Neutrophil (primary cell): Measurements from ENCODE around the gene PPM1F.

ENCODE experiments used
- H3K27ac ChIP-seq: fragments of 200-600 bp; sonication (generic); 2 replicates; pipeline ENCODE4 v1.5.1; 2016; ENCODE audit warnings: mild to moderate bottlenecking, moderate library complexity
- H3K27me3 ChIP-seq: fragments of 200-600 bp; sonication (generic); 2 replicates; pipeline ENCODE4 v1.6.0; 2016; ENCODE audit warnings: mild to moderate bottlenecking
- H3K36me3 ChIP-seq: fragments of 200-600 bp; sonication (generic); 2 replicates; pipeline ENCODE4 v1.5.1; 2017
- H3K4me1 ChIP-seq, 2 experiments: fragments of 200-600 bp in 1 of 2; sonication (generic) in 1 of 2; 1 replicate in 1 of 2; 2 replicates in 1 of 2; pipeline versions ENCODE4 v1.5.1 to v1.6.1; 2013 to 2016; ENCODE audit warnings: low read depth in 1 of 2, low read length in 1 of 2, mild to moderate bottlenecking in 1 of 2, moderate library complexity in 1 of 2; ENCODE audit not compliant: control insufficient read depth in 1 of 2, insufficient read depth in 1 of 2
- H3K4me3 ChIP-seq, 2 experiments: fragments of 200-600 bp in 1 of 2; sonication (generic) in 1 of 2; 1 replicate in 1 of 2; 2 replicates in 1 of 2; pipeline ENCODE4 v1.5.1; 2013 to 2016; ENCODE audit warnings: low read depth in 1 of 2, low read length in 1 of 2, mild to moderate bottlenecking in 1 of 2, moderate library complexity in 1 of 2
- H3K9me3 ChIP-seq: fragments of 200-600 bp; sonication (generic); 2 replicates; pipeline ENCODE4 v1.5.1; 2016
- TF ChIP-seq, protein P1 (sequence below): fragments of 200-600 bp; sonication (generic); IDR thresholded peaks from 2 replicates; pipeline ENCODE4 v1.5.1; 2016; ENCODE audit warnings: antibody characterized with exemption

PPM1F gene

DNA sequence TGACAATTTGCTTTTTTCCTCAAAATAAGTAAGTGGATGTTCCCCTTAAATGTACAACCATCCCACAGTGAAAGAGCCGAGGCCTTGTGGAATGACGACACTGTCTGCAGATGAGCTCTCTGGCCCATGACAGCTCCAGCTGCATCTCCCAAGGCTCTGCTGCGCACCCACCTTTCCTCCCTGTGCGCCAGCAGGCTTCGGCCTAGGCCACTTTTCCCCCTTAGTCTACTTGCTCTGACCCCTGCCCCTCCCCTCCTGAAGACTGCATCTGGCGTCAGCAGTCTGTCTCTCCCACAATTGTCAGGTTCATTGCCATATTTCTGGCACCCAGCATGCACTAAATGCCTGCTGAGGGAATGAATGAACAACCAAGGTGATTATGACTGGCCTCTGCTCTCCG lies 27.9 kb upstream of the PPM1F start:
- no peaks in the 10 kb centered on the region for H3K9me3 ChIP-seq
- peaks cover 12% of the 10 kb centered on the region for H3K36me3 ChIP-seq
- H3K4me3 ChIP-seq, result no peak overlapping the region
- peaks cover 10 to 16% of the 10 kb centered on the region in 2 experiments for H3K4me1 ChIP-seq
- no peaks in the 10 kb centered on the region for H3K27me3 ChIP-seq
- no peak overlapping the region for H3K27ac ChIP-seq
- TF ChIP-seq, protein P1, sequence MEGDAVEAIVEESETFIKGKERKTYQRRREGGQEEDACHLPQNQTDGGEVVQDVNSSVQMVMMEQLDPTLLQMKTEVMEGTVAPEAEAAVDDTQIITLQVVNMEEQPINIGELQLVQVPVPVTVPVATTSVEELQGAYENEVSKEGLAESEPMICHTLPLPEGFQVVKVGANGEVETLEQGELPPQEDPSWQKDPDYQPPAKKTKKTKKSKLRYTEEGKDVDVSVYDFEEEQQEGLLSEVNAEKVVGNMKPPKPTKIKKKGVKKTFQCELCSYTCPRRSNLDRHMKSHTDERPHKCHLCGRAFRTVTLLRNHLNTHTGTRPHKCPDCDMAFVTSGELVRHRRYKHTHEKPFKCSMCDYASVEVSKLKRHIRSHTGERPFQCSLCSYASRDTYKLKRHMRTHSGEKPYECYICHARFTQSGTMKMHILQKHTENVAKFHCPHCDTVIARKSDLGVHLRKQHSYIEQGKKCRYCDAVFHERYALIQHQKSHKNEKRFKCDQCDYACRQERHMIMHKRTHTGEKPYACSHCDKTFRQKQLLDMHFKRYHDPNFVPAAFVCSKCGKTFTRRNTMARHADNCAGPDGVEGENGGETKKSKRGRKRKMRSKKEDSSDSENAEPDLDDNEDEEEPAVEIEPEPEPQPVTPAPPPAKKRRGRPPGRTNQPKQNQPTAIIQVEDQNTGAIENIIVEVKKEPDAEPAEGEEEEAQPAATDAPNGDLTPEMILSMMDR, result no peak

DNA sequence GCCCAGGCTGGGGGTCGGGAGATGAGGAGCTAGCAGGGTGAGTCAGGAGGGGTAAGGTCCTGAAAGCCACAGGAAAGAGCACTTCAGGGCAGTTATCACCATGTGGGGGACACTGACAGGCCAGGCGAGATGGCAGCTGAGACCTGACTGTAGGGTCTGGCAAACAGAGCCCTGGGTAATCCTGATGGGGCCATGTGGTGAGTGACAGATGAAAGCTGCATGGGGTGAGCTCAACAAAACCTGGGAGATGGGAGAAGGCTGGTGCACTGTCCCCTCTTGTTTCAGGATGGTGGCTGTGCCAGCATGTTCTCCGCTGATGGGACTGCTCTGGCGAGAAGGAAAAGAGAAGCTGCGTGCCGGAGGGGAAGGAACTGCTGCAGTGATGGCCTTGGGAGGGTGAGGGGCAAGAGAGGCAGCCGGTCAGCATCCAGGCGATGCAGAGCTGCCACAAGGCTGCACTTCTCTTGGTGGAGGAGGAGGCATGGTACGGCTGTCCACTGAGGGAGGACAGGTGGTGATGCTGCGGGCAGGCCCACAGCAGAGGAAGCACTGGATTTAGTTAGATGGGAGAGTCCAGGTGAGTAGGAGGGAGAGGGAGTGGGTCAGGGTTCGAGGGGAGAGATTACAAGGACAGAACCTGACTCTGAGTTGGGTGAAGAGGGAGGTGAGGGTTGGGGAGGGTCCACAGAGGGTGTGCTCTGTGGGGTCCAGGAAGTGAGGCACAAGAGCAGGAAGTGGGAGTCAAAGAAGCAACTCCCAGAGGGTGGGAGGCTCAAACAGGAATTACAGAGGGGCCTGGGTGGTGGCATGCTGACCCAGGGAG lies 26.1 kb upstream of the PPM1F start:
- Histone ChIP-seq H3K27ac (no peak overlapping the region), H3K4me3 (no peak overlapping the region), H3K27me3 (no peaks in the 10 kb centered on the region), H3K9me3 (no peaks in the 10 kb centered on the region), H3K4me1 (peaks cover 10 to 16% of the 10 kb centered on the region in 2 experiments), H3K36me3 (peaks cover 29% of the 10 kb centered on the region)
- TF ChIP-seq, protein P1, result no peak

DNA sequence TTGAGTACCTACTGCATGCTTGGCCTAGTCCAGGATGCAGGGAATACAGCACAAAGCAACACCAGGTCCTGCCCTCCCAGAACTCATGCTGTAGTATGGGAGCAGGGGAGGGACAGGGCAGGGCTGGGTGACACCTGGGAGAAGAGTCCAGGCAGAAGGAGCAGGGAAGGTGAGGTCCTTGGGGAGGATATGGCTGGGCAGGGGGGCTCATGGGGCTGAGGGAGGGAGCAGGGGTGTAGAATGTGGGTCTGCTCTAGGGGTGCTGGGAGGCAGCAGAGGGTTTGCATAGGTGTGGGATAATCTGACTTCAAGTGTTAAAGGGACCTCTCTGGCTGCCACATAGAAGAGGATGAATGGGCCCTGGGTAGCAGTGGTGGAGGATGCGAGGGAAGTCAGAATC lies 25.2 kb upstream of the PPM1F start:
- H3K4me1 ChIP-seq, result peaks cover 10 to 12% of the 10 kb centered on the region in 2 experiments
- TF ChIP-seq, protein P1, result no peak
- no peaks in the 10 kb centered on the region for H3K27me3 ChIP-seq
- H3K27ac ChIP-seq, result no peak overlapping the region
- no peaks in the 10 kb centered on the region for H3K9me3 ChIP-seq
- no peak overlapping the region for H3K4me3 ChIP-seq
- H3K36me3 ChIP-seq, result peaks cover 39% of the 10 kb centered on the region

DNA sequence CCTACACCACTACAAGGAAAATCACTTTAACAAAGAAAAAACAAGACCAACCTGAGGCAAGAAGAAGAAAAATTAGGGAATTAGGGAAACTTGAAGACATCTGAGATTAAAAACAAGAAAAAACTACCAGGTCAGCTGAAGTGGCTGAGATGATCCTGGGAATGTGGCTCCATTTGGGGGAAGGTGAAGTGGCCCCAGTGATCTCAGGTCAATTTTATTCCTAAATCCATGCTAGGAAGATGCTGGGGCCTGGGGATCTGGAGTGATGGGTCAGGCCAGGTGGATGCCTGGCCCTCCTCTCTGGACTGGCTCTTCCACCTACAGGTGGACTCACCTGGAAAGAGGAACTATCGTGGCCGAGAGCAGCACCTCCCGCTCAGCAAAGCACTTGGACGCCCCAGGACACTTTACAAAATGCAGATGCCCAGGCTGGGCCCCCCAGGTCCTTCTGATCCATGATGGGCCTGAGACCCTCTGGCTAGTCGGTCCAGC lies 23.3 kb upstream of the PPM1F start:
- H3K9me3 ChIP-seq, result no peaks in the 10 kb centered on the region
- peaks cover 58% of the 10 kb centered on the region for H3K36me3 ChIP-seq
- TF ChIP-seq, protein P1, result no peak

DNA sequence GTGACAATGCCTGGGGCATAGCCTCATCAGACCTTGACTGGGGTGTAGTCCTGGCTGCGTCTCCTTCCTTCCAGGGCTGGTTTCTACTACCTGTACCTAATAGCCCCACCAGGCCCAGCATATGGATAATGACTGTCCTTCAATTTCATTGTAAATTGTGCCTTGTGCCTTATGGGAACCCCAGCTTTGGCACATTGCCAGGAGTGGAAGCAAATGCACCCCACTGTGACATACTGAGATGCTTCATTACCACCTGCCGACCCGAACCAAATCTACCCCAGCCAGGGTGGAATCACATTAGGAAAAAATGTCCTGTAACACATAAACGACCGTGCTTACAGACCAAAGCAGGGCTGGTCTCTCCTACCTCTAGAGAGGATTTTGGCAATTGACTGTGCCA lies 22.6 kb upstream of the PPM1F start:
- Histone ChIP-seq H3K36me3 (peaks cover 64% of the 10 kb centered on the region), H3K4me3 (no peak overlapping the region), H3K9me3 (no peaks in the 10 kb centered on the region), H3K27ac (no peak overlapping the region), H3K27me3 (no peaks in the 10 kb centered on the region), H3K4me1 (no peaks in the 10 kb centered on the region)
- TF ChIP-seq, protein P1, result no peak

More for the DNA sequence above, 23.3 kb upstream of the PPM1F start:
- no peak overlapping the region for H3K27ac ChIP-seq
- H3K4me1 ChIP-seq, result no peaks in the 10 kb centered on the region
- H3K27me3 ChIP-seq, result no peaks in the 10 kb centered on the region
- no peak overlapping the region for H3K4me3 ChIP-seq
